Right atrium auricular region (tissue), 2 donors: Measurements from ENCODE around the gene SNX27. TPM values are rescaled to one million over a fixed set of nuclear protein-coding genes. Genes with fewer than 3 reads are reported as not detected.
"Not testable (repeated sequence)": the region's sequence is repeated elsewhere in the genome, so short reads cannot be mapped to it uniquely, and the experiment has no call there.

Experiments used
- DNase-seq: peaks from one replicate; pipeline ENCODE4 v3.0.0-alpha.2; 2019; ENCODE audit warnings: low spot score
- H3K27ac ChIP-seq, 2 donors: fragments of 200-600 bp; sonication (generic); 1 replicate in 1 of 2; 2 replicates in 1 of 2; pipeline ENCODE4 v1.5.1; 2016 to 2019
- H3K27me3 ChIP-seq, 2 donors: fragments of 200-600 bp; sonication (generic); one replicate each; pipeline versions ENCODE4 v1.5.1 to v1.6.0; 2017 to 2019
- H3K36me3 ChIP-seq: fragments of 200-600 bp; sonication (generic); one replicate; pipeline ENCODE4 v1.5.1; 2016
- H3K4me1 ChIP-seq, 2 donors: fragments of 200-600 bp; sonication (generic); one replicate each; pipeline versions ENCODE4 v1.5.1 to v1.6.0; 2017 to 2019
- H3K4me3 ChIP-seq, 2 donors: fragments of 200-600 bp; sonication (generic); 1 replicate in 1 of 2; 2 replicates in 1 of 2; pipeline ENCODE4 v1.5.1; 2017 to 2019; ENCODE audit warnings: mild to moderate bottlenecking in 1 of 2, moderate library complexity in 1 of 2
- H3K9me3 ChIP-seq, 2 donors: fragments of 200-600 bp; sonication (generic); one replicate each; pipeline ENCODE4 v1.5.1; 2019
- CTCF ChIP-seq, 2 donors: fragments of 200-600 bp; sonication (generic); IDR thresholded peaks; one replicate each; pipeline ENCODE4 v1.5.1; 2019; ENCODE audit warnings: antibody characterized with exemption in 2 of 2
- total RNA-seq, 2 donors: library from RNA; depleted of rRNA; stranded (reverse); fragments of >200 nt; gene quantifications; one replicate each; pipeline ENCODE4 v1.1.0, GENCODE V29; 2016

The SNX27 gene
- total RNA-seq, 2 donors from 2014 or later, result 25.2 to 25.8 TPM

- H3K27ac ChIP-seq, result no peak overlapping the region
- no peak overlapping the region for H3K4me3 ChIP-seq
- peaks cover 0 to 13% of the 10 kb centered on the region in 2 donors for H3K9me3 ChIP-seq
- no peak for DNase-seq
- H3K36me3 ChIP-seq, result peaks cover 32% of the 10 kb centered on the region
- no peaks in the 10 kb centered on the region for H3K27me3 ChIP-seq
- no peak for TF ChIP-seq CTCF (IDR thresholded peaks at IDR 0.05)
- H3K4me1 ChIP-seq, result no peaks in the 10 kb centered on the region
Observed at GRCh38 chr1:151673407-151673806, 61.6 kb downstream of the SNX27 start.

DNA sequence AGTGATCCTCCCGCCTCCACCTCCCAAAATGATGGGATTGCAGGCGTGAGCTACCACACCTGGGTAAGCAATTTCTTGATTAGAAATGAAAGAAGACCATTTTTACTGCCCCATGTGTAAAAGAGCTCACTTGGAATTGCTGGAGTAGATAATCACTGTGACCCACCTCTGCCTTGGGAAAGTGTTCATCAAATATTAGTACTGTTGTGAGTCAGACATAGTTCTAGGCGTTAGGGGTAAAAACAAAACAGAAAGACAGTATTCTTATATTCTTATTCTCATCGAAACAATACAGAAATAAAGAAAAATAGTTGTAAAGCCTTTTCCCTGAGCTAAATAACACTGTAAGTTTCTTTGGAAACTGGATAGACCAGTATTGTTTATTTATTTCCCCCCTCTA lies 68.5 kb downstream of the SNX27 start:
- Histone ChIP-seq H3K4me1 (peaks cover 0 to 7% of the 10 kb centered on the region in 2 donors), H3K4me3 (no peak overlapping the region), H3K36me3 (peaks cover 9% of the 10 kb centered on the region), H3K9me3 (no peaks in the 10 kb centered on the region), H3K27me3 (no peaks in the 10 kb centered on the region), H3K27ac (no peak overlapping the region)
- no peak for TF ChIP-seq CTCF (IDR thresholded peaks at IDR 0.05)
- DNase-seq, result no peak

DNA sequence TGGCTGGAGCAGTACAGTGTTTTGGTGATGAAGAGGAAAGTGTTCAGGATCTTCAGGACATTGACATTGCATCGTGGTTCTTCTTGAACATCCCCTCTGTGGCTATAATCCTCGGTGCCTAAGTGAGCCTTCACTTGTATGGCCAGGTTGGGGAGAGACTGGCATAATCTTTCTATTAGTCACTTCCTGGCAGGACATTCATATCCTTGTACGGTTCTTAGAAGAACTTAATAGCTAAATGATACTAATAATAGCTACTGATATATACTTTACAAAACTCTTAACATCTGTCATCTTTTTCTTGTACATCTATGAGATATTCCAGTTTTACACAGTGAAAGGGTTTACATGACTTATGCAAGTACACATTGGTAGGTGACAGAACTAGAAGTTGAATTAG lies 69.0 kb downstream of the SNX27 start:
- H3K4me3 ChIP-seq, result no peak overlapping the region

DNA sequence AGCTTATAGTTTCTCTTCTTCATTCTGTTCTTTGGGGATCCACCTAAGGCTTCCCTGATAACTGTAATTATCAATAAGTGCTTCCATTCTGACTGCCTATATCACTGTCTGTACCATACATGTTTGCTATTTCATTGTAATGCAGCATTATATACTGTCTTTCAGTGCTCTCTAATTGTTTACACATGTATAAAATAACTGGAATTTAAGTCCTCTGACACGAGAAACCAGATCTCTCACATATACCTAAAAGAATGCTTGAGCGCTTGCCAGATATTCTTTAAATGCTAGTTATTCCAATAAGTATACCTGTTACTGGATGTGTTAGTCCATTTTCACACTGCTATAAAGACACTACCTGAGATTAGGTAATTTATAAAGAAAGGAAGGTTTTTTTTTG lies 70.1 kb downstream of the SNX27 start:
- TF ChIP-seq CTCF (IDR thresholded peaks at IDR 0.05), result no peak
- Histone ChIP-seq H3K4me3 (no peak overlapping the region), H3K27me3 (no peaks in the 10 kb centered on the region), H3K36me3 (peaks cover 9% of the 10 kb centered on the region), H3K27ac (no peak overlapping the region), H3K9me3 (no peaks in the 10 kb centered on the region), H3K4me1 (peaks cover 0 to 7% of the 10 kb centered on the region in 2 donors)
- DNase-seq, result no peak

More for the DNA sequence above, 69.0 kb downstream of the SNX27 start:
- no peak for TF ChIP-seq CTCF (IDR thresholded peaks at IDR 0.05)
- no peak overlapping the region for H3K27ac ChIP-seq
- no peak for DNase-seq
- H3K9me3 ChIP-seq, result no peaks in the 10 kb centered on the region
- peaks cover 0 to 7% of the 10 kb centered on the region in 2 donors for H3K4me1 ChIP-seq
- no peaks in the 10 kb centered on the region for H3K27me3 ChIP-seq
- peaks cover 9% of the 10 kb centered on the region for H3K36me3 ChIP-seq

- H3K27me3 ChIP-seq, H3K4me1 ChIP-seq, H3K9me3 ChIP-seq, DNase-seq, H3K4me3 ChIP-seq, H3K27ac ChIP-seq: not testable (repeated sequence)
- H3K36me3 ChIP-seq, result peaks cover 12% of the 10 kb centered on the region
Observed at GRCh38 chr1:151682901-151683300, 71.1 kb downstream of the SNX27 start.

DNA sequence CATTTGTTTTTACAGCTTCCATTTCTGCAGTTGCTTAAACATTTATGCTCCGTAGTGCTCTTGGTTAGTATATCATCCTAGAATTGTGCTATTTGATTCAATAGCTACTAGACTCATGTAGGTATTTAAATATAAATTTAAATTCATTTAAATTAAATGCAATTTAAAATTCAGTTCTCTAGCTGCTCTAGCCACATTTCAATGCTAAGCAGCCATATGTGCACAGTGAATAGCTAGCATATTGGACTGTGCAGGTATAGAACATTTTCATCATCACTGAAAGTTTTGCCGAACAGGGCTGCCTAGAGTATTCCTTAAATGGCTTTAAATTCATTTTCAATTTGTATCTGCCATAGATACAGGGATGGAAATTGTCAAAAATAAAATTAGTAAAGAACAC lies 72.3 kb downstream of the SNX27 start:
- no peaks in the 10 kb centered on the region for H3K9me3 ChIP-seq
- peaks cover 5% of the 10 kb centered on the region for H3K36me3 ChIP-seq
- DNase-seq, result no peak
- TF ChIP-seq CTCF (IDR thresholded peaks at IDR 0.05), result no peak
- no peak overlapping the region for H3K4me3 ChIP-seq
- H3K4me1 ChIP-seq, result peaks cover 0 to 7% of the 10 kb centered on the region in 2 donors
- no peaks in the 10 kb centered on the region for H3K27me3 ChIP-seq
- H3K27ac ChIP-seq, result no peak overlapping the region
